GM23248 (cell line): ENCODE results near the gene C8G.

Source experiments
- EZH2 ChIP-seq: fragments of 200-600 bp; sonication (generic); IDR thresholded peaks from 2 replicates; pipeline ENCODE4 v1.6.1; 2018; ENCODE audit warnings: antibody characterized with exemption, mild to moderate bottlenecking; ENCODE audit not compliant: insufficient read depth, poor library complexity, severe bottlenecking
- EZH2phosphoT487 ChIP-seq: fragments of 200-600 bp; sonication (generic); IDR thresholded peaks from 2 replicates; pipeline ENCODE4 v1.6.1; 2018; ENCODE audit warnings: antibody characterized with exemption, moderate library complexity, mild to moderate bottlenecking, low read depth; ENCODE audit not compliant: insufficient read depth

- TF ChIP-seq EZH2 (no peak), EZH2phosphoT487 (no peak)
These were observed 18.8 kb upstream of the C8G start for GRCh38 chr9:136926154-136926704.
